Measurements from ENCODE around the gene PLA2G12B. TPM values are rescaled to one million over a fixed set of nuclear protein-coding genes. Genes with fewer than 3 reads are reported as not detected.
"Not testable (repeated sequence)": the region's sequence is repeated elsewhere in the genome, so short reads cannot be mapped to it uniquely, and the experiment has no call there.

Gene PLA2G12B, protein sequence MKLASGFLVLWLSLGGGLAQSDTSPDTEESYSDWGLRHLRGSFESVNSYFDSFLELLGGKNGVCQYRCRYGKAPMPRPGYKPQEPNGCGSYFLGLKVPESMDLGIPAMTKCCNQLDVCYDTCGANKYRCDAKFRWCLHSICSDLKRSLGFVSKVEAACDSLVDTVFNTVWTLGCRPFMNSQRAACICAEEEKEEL
- 1 to 10 TPM in 3 of 5 donors, under 1 TPM in 2; 0.42 to 1.9 (median 1.3) TPM for polyA plus RNA-seq (ENCODE audit: insufficient read depth in 1 of 5, insufficient read length in 5 of 5, low replicate concordance in 1 of 5)
- long read RNA-seq, donor 1, partial matches to known transcripts, result 0 of 1 reads
- long read RNA-seq, donor 1, other reads (novel, unspliced or antisense), result 0 of 1 reads
- long read RNA-seq, donor 2, result 0 reads
- long read RNA-seq, donor 3, result 0 reads
- long read RNA-seq, donor 4, result 0 reads
- long read RNA-seq, donor 5, result 0 reads
- long read RNA-seq, donor 6, partial matches to known transcripts, result 0 of 3 reads
- long read RNA-seq, donor 6, other reads (novel, unspliced or antisense), result 0 of 3 reads
- long read RNA-seq, donor 7, result 0 reads
- long read RNA-seq, donor 8, result 0 reads

- DNase-seq, result no peak
Measured at GRCh38 chr10:72954596-72955554, at the start of gene PLA2G12B. PLA2G12B (minus strand) TSS chr10:72954806; CDS start chr10:72954685, 121 bp downstream.

DNA sequence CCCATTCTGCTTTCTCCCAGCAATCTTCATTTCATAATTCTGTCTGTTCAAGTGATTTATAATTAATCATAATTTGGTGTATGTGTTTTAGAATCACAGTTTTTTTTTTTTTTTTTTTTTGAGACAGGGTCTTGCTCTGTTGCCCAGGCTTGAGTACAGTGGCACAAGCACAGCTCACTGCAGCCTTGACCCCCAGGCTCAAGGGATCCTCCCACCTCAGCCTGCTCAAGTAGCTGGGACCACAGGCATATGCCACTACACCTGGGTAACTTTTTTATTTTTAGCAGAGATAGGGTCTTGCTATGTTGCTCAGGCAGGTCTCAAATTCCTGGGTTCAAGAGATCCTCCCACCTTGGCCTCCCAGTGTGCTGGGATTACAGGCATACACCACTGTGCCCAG lies 49.2 kb upstream of the PLA2G12B start:
- DNase-seq, result no peak

- DNase-seq, result no peak
Measured at GRCh38 chr10:73000973-73001372, 46.4 kb upstream of the PLA2G12B start.

DNA sequence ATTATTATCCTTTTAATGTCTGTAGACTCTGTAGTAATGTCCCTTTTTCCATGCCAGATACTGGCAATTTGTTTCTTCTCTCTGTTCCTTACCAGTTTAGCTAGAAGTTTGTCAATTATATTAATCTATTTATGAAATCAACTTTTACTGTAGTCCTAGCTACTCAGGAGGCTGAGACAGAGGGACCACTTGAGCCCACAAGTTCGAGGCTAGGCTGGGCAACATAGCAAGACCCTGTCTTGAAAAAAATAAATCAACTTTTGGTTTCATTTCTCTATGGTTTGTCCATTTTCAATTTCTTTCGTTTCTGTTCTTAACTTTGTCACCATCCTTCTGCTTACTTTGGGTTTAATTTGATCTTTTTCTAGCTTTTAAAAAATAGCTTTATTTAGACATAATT lies 42.5 kb upstream of the PLA2G12B start:
- DNase-seq, result no peak

- DNase-seq, result not testable (repeated sequence)
Measured at GRCh38 chr10:72995459-72995858, 40.9 kb upstream of the PLA2G12B start.

DNA sequence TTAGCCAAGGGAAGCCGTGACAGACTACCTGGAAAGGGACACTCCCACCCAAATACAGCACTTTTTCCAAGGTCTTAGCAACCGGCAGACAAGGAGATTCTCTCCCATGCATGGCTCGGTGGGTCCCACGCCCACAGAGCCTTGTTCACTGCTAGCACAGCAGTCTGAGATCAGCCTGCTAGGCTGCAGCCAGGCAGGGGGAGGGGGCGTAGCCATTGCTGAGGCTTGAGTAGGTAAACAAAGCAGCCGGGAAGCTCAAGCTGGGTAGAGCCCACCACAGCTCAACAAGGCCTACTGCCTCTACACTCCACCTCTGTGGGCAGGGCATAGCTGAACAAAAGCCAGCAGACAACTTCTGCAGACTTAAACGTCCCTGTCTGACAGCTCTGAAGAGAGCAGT lies 35.2 kb upstream of the PLA2G12B start:
- not testable (repeated sequence) for DNase-seq

DNA sequence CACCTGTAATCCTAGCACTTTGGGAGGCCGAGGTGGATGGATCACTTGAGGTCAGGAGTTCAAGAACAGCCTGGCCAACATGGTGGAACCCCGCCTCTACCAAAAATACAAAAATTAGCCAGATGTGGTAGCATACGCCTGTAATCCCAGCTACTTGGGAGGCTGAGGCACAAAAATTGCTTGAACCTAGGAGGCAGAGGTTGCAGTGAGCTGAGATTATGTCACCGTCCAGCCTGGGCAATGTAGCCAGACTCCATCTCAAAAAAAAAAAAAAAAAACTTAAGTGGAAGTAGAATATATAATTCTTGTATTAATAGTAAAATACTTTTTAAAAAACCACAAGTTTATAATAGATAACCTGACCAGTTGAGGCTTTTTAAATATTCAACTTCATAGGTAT lies 30.0 kb upstream of the PLA2G12B start:
- not testable (repeated sequence) for DNase-seq

DNA sequence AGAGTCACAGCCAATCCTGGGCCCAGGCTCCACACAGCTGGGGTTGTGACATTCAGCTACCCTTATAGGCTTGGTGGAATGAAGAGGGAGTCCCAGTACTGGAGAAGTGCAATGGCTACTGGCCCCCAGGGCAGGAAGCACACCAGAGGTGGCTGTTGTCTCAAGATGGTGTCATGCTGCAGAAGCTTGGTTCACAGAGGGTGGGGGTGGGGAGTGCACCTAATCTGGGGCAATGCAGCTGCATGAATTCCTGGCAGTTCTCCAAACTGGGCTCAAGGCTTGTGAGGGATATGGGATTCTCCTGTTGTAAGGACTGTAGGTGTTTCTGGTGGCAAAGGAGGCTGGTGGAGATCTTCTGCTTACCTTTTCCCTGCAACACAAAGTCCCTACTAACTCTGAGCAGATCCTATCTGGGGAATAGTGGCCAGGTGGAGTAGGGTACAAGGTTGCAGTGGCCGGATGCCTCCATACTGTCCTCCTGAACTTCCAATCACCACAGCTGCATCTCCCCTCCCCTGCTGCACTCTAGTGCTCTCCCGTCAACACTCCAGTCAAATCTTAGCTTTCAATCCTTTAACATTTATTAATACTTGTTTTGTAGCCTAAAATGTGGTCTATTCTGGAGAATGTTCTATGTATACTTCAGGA lies 27.4 kb upstream of the PLA2G12B start:
- no peak for DNase-seq

- no peak for DNase-seq
Measured at GRCh38 chr10:72981028-72981881, 26.6 kb upstream of the PLA2G12B start.

DNA sequence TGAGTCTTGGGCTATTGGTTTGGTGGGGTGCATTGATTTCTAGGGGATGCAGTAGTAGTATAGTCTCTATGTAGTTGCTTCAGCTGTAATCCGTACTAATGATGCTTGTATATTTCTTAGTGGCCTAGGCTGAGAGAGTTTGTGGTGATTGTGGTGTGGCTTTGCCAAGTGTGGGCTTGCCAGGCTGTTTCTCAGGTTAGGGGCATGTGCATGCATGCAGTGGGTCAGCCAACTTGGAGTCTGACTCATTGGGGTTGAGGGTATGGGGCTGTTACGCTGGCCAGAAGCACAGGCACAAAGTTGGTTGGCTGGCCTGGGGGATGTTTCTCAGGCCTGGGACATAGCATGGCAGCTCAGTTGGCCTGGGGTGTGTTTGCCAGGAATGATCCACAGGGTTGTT lies 25.7 kb upstream of the PLA2G12B start:
- DNase-seq, result no peak

- DNase-seq, result no peak
Measured at GRCh38 chr10:72979709-72980108, 25.1 kb upstream of the PLA2G12B start.

DNA sequence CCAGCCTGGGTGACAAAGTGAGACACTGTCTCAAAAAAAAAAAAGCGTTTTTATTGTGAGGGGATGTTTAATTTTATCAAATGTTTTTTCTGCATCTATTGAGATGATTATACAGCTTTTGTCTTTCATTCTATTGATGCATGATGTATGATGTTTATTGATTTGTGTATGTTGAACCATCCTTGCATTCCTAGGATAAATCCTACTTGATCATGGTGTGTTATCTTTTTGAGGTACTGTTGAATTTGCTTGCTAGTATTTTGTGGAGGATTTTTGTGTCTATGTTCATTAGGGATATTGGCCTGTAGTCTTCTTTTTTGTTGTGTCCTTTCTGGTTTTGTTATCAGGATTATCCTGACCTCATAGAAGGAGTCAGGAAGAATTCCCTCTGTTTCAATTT lies 22.3 kb upstream of the PLA2G12B start:
- no peak for DNase-seq

GRCh38 chr10:72956001-72956400 lies 1.4 kb upstream of the PLA2G12B start:
- no peak for DNase-seq

GRCh38 chr10:72954230-72954595 lies 393 bp downstream of the PLA2G12B start:
- no peak for DNase-seq

- no peak for DNase-seq
Measured at GRCh38 chr10:72953687-72954086, 919 bp downstream of the PLA2G12B start.

GRCh38 chr10:72952642-72953158 lies 1.9 kb downstream of the PLA2G12B start:
- no peak for DNase-seq

DNA sequence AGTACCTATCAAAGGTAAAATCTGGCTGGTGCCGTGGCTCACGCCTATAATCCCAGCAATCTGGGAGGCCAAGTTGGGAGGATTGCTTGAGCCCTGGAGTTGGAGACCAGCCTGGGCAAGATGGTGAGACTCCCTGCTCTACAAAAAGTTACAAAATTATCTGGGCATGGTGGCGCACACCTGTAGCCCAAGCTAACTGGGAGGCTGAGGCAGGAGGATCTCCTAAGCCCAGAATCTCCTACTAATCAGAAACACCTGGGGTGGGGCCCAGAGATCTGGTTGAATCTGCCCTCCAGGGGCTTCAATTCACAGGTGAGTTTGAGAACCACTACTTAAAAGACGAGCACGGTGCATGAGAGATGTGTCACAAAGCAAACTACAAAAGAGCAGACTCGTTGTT lies 2.4 kb downstream of the PLA2G12B start:
- DNase-seq, result no peak

GRCh38 chr10:72951760-72952159 lies 2.8 kb downstream of the PLA2G12B start:
- no peak for DNase-seq

DNA sequence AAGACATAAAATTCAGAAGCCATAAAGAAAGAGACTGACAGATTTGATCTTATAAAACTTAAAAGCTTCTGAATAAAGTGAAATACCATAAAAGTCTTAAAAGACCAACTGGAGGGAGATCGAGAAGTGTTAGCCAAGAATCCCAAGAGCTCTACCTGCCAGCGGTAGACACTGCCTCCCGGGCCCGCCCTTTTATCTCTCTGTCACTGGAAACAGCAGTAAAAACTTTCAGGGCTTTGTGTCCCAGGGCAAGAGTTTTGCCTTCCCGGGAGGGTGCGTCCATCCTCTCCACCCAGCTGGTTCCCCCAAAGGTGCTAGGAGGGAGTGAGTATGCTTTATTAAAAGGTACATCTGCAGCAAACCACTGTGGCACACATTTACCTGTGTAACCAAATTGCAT lies 5.8 kb downstream of the PLA2G12B start:
- DNase-seq, result no peak

GRCh38 chr10:72946963-72947362 lies 7.6 kb downstream of the PLA2G12B start:
- DNase-seq, result no peak
